ENCODE data around the gene ACTN4. TPM values are rescaled to one million over a fixed set of nuclear protein-coding genes. Genes with fewer than 3 reads are reported as not detected.

ACTN4 gene
- polyA plus RNA-seq, 1 donor, result 251 TPM

DNA sequence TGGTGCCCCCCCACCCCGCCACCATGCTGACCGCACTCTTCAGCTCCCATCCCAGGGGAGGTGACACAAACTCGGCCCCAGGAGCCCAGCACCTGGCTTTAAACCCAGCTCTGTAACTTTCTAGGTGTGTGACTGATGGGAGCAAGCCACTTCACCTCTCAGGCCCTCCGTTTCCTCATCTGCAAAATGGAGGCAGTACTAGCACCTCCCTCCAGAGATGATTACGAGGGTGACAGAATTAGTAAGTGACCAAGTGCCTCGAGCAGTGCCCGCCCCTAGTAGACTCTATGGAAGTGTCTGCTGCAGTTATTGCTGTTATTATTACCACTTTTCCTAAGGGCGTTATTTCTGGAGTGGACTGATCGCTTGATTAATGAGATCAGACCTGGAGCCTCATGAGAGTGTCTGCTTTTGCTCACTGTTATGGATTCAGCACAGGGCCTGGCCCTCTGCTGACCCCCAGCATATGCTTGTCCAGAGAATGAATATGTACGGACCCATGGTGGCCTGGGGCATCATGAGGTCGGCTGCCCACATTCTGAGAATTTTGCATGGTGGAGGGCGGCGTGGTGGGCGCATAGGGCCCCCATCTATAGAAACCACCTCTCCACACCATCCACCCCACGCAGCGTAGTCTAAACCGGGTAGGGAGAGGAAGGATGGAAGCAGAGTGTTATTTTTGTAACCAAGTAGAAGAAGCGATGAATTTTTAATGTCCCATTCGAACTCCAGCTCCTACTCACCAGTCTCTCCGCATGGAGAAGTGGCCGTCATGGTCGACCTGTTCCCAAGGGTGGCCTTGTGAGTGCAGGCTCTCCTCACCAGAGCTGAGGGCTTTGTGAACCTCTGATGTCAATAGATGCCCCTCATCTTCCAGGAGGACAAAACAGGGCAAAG, 48.6 kb downstream of the ACTN4 start:
- DNase-seq, result no peak

DNA sequence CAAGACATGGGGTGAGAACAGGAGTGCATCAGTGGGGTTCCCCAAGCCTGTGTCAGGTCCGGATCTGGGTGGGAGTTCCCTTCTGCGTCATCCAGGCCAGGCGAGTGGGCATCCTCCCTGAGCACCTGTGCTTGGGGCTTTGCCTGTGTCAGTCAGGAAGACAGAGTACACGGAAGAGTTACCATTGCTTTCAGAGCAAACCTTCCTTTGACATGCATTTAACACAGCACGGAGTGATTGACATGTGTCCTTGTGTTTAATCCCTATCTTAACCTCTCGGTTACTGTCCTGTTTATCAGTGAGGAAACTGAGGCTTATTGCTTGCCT, 49.2 kb downstream of the ACTN4 start:
- no peak for DNase-seq

DNA sequence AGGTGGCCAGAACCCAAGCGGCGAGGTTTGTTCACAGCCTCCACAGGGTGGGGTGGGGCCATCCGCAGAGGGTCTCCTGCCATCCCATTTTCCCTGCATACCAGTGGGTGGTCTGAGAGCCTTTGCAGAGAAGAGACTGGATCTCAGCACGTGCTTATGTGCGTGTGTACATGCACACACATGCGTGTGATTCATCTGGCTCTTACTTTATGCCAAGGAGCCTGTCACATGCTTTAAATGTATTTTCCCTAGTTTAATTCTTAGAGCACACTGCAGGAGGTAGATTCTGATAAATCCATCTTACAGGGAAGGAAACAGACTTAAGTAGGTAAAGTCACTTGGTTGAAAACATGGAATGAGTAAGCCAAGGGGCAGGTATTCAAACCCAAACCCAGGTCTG, 49.7 kb downstream of the ACTN4 start:
- DNase-seq, result no peak

DNA sequence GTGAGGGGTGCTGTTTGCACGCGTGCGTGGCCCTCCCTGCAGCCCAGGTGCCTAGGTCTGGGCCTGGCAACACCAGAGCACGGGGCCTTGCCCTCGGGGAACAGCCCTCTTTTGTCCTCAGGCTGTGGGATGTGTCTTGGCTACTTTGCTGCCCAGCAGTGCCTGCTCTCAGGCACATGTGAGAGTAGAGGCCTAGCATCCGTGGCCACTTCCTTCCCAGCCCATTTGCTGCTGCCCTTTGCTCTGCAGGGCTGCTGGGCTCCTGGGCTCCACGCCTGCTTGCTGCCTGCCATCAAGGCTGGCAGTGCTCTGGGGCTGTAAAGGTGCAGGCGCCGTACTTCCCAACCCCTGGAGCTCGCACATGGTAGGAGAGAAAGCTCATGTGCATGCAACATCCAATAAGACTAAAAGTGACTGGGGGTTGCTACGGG, 50.2 kb downstream of the ACTN4 start:
- DNase-seq, result no peak

DNA sequence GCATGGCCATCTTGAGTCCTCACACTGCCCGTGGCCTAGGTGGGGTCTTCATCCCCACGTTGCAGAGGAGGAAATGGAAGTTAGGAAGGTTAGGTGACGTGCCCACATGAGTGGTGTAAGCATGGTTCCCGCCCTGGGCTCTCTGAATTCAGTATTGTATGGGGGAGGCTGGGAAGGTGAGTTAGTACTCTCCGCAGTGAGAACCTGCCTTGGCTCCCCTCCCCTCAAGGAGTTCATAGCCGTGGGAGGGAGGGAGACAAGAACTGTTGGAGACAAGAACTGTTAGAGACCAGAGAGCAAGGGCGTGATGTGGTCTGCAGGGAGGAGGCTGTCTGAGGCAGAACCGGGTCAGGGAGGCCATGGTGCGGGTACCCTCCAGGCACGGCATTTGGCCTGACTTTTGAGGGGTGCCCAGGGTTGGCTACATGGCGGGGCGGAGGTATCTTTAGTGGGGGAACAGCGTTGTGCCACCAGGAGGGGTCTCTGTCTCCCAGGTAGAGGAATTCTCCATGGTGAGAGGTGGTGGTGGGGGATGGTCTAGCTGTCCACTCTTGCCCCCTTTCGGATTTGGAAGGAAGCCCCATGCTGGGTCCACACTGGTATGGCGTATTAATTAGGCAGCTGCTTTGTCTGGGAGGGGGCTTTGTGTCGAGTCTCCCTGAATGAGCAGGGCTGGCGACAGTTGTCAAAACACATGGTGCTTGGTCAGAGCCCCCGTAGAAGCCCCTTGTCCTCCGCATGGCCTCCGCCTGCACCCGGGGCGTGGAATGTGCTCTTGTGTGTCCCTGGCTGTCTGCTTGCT, 51.0 kb downstream of the ACTN4 start:
- no peak for DNase-seq

DNA sequence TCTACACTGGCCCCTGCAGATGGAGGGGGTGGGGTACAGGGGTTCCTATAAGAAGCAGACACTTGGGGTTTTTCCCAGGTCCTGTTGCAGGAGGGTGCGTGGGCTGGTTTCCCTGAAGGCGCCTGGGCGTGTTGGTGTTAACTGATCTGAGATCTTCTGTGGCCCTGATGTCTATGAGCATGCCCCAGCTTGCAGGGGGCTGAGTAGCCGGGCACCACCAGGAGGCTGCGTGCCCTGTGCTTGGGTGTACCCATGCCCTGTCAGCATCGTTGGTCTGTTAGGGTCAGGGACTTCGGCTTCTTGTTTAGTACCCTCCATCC, 51.5 kb downstream of the ACTN4 start:
- DNase-seq, result no peak

DNA sequence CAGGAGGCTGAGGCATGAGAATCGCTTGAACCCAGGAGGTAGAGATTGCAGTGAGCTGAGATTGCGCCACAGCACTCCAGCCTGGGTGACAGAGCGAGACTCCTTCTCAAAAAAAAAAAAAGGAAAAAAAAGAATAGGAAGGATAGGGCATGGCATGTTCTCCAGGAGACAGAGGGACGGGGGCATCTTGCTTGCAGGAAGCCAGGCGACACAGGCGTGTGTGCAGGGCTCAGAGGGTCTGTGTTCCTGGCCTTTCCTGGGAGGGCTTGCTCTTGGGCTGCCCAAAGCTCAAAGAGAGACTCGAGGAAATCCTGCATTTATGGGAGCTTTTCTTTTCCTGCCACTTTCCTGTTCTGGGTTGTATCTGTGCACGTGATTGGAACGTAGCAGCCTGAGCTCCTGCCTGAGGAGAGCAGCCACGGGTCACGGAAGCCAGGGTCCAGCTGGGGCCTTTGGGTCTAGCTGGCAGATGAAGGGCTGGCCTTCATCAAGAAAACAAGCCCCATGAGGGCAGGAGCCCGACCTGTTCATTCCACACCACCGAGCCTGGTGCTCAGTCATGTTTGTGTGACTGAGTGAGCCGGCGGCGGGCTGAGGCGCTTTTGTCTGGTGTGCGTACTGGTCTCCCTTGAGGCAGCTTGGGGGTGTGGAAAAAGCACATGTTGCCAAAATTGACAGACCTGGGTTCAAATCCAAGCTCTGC, 52.3 kb downstream of the ACTN4 start:
- DNase-seq, result no peak

DNA sequence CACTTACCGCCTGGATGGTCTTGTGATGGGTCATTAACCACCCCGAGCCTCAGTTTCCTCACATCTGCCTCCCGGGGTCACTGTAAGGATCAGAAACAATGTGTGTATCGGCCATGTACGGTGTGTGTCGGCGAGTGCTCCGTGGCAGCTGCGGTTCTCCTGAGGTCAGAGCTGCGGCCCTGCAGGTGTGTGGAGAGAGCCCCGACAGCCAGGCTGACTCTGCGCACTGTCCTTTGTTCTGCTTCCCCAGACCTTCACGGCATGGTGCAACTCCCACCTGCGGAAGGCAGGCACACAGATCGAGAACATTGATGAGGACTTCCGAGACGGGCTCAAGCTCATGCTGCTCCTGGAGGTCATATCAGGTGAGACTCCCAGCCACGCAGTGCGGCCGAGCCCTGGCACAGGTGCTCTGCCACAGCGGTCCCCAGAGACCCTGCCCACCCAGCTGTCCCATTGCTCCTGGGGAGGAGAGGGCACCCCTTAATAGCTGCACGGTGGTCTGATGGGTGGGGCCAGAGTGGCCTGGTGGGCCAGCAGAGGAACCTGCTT, 53.0 kb downstream of the ACTN4 start:
- no peak for DNase-seq

DNA sequence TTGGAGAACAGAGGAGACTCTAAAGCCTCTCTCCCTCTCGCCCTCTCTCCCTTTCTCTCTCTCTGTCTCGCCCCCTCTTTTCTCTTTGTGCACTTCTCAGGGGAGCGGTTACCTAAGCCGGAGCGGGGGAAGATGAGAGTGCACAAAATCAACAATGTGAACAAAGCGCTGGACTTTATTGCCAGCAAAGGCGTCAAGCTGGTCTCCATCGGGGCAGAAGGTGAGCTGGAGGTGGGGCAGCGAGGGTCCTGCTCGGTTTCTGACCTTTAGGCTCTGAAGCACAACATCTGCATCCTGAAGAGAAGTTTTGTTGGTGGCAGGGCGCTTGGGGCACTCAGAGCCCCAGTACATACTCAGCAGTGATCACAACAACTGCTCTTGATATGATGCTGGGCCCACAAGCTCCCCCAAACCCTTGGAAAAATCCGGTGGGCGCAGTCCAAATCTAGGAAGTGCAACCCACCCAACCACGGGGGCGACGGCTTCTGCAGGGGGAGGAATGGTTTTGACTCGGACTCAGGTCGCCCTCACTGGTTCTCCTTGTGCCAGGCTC, 53.5 kb downstream of the ACTN4 start:
- DNase-seq, result no peak

DNA sequence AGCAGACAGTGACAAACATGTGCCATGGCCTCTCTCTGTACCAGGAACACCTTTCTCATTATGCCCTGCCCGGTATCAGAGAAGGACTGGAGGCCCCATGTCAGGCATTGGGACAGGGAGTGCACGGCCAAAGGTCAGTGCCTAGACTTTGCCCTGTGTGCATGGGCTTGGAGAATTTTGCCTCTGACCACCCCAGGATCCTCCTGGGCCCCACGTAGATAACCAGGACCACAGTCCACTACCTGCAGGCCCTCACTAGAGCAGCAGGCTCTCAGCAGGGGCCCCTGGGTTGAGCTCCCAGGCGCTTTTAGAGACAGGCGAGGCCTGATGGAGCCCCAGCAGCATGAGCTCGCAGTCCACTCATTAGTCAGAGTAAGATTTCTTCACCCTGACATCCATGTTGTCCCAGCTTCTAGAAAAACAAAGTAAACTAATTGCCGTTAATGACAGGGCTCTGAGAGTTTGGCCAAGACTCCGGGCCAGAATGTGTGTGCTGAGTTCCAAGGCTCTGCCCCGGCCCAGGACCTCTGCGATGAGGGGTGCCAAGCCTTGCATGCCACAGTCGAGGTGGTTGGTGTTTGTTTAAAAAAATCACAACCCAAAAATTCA, 54.1 kb downstream of the ACTN4 start:
- DNase-seq, result no peak

DNA sequence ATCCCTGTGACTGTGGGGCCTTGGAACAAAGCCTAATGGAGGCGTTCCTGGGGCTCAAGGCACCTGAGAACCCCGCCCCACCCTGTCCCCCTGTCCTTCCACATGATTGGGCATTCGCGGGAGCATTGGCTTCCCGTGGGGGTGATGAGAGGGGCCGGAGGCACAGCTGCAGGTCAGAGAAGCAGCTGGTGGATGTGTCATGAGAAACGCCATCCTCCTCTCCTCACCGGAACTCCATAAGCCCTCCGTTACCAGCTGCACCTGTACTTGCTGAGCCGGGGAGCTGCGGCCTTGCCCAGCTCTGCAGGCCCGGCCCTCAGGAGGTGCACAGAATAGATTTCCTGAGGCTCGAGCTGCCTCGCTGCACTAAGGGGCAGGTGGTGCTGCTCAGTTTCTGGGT, 54.8 kb downstream of the ACTN4 start:
- DNase-seq, result no peak

DNA sequence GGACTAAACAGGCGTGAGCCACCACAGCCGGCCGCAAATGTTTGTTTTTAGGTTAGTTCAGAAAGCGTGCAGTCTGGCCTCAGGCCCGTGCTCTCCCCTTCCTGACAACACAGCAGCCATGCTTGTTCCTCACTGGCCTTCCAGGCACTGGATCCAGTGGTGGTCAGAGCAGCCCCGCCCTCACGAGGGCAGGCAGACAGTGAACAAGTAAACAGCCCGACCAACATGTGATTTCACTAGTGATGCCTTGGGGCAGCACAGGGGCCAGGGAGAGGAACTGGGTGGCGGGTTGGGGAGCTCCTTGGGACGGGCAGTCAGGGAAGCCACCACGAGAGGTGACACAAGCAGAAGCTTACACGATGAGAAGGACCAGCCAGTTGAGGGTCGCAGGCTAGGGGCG, 56.1 kb downstream of the ACTN4 start:
- no peak for DNase-seq

DNA sequence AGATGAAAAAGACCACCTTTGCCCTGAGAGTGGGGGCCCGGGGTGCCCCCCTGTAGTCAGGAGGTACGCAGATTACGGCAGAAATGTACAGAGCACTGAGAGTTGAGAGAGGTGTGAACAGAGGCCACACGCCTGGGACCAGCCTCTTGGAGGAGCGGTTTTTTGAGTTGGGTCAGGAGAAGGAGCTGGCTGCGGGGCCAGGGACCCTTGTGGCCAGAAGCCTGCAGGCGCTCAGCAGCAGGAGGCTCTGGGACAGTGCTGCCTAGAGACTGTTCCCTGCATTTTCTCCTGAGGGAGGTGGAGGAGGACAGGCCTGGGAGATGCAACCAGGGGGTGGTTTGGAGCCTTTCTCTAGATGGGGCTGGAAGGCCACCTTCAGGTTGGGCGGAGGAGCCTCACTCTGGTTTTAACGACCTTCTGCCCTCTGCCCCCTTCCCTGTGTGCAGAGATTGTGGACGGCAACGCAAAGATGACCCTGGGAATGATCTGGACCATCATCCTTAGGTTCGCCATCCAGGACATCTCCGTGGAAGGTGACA, 57.1 kb downstream of the ACTN4 start:
- DNase-seq, result no peak

DNA sequence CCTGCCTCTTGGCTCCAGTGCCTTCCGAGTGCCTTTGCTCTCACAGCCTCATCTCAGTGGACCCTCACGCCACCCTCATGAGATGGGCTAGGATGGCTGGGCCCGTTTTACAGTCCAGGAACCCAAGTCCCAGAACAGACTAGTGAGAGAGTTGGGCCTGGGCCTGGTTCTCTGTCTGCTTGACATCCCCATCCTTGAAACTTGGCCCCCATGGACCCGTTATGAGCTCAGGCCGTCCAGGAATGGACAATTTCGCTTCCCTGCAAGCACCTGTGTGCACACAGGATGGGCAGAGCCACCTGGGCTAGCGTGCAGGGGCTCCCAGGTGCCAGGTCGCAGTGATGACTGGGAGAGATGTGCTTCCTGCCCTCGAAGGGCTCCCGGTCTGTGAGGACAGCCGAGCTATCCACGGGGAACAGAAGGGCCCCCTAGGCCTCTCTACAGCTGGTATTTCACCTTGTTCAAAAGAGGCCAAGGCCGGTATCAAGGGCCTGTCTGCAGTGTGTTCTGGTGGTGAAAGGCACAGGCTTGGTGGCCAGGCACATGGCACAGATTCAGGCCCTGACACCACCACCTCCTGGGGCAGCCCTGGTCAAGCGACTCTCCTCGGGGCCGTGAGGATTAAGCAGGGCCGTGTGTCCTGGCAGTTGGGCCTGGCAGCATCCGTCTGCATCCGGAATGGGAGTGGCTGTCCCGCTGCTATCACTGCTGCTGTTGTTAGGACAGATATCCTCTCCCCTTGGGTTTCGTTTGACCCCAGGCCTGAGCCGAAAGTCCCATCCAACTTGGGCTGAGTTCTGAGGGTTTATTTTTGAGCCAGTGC, 58.0 kb downstream of the ACTN4 start:
- DNase-seq, result no peak

DNA sequence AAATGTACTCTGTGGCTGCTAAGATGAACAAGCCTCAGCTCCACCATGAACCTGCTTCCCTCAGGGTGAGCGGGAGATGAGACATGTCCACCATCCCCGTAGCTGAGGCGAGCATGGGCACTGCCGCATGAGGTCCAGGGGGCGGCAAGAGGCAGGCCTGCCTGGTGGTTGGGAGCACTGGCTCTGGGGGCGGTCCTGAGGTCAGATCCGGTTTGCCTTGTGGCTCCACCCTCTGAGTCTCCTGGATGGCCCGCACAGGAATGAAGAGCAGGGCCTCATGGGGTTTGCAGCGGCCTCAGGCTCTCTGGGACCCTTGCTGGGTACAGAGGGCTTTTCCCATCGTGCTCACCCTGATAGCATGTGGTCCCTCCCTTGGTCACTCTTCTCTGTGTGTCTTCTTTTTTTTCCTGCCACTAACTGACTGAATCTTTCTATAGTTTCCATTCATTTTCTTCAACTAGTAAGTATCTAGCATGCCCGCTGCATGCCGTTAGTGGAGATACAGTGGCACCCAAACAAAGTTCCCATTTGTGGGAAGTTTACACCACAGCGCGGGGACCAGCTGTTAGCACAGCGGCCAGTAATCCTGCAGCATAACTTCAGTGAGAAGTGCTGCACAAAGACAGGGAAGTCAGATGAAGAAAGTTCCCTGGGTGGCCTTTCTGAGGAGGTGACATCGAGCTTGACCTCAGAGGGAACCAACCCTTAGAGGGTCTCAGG, 59.5 kb downstream of the ACTN4 start:
- no peak for DNase-seq

DNA sequence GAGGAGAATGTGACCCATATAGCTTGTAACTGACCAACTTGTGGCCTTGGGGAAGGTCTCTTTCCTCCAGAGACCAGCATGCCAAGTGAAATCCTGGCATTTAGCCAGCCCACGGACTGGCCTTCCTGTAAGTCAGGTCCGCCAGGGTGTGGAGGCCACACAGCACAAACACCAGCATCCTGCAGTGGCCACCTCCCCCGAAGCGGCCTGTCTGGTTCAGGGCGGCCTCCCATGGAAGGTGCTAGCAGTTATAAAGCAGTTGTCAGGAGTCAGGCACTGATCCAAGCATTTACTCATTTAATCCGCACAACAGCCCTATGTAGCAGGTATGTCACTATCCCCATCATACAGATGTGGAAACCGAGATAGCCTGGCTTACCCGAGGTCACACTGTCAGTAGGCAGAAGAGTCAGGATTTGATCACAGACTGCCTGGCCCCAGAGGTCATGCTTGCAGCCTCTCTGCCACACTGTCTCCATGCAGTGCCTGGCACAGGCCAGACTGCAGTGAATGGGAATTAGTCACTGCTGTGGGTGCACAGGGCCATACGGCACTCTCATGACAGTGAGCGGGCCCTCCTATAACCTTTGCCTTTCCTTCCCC, 60.2 kb downstream of the ACTN4 start:
- DNase-seq, result no peak

DNA sequence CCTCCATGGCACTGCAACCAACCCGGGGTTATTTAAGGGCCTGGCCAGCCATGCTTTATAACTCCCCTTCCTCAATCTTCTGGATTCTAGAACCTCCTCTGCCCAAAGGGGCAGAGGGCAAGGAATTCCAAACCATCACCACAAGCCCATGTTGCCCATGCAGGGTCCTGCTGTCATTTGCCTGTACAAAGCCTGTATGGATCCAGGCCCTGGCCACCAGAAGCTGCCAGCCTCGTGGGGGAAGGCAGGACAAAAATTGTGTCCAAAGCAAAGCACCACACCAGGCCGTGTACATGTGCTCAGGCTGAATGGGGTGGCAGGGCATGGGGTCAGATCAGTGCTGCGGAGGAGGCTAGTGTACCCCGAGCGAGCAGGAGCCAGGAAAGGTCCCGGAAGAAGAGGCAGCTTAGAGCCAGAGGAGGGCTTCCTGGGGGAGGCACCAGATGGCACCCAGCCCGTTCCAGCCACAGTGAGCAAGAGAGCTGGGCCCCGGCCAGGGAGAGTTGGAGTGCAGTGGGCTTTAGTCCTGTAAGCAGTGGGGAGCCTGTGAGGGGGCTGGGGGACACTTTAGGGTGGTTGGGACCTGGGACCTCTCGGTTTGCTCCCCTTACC, 61.1 kb downstream of the ACTN4 start:
- DNase-seq, result no peak

DNA sequence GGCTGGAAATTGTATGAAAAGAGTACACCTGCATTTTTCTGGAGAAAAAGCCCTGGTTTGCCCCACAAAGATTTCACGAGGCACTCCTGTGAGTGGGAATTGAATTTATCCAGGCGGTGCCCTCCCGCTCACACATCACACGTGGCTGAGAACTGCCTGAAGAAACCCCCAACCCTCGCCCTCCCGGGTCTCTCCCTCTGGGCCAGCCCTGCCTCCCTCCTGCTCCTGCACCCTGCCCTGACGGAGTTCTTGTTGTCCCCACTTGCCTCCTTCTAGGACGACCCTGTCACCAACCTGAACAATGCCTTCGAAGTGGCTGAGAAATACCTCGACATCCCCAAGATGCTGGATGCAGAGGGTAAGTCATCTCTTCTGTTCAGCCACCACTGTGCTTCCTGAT, 61.7 kb downstream of the ACTN4 start:
- DNase-seq, result no peak

DNA sequence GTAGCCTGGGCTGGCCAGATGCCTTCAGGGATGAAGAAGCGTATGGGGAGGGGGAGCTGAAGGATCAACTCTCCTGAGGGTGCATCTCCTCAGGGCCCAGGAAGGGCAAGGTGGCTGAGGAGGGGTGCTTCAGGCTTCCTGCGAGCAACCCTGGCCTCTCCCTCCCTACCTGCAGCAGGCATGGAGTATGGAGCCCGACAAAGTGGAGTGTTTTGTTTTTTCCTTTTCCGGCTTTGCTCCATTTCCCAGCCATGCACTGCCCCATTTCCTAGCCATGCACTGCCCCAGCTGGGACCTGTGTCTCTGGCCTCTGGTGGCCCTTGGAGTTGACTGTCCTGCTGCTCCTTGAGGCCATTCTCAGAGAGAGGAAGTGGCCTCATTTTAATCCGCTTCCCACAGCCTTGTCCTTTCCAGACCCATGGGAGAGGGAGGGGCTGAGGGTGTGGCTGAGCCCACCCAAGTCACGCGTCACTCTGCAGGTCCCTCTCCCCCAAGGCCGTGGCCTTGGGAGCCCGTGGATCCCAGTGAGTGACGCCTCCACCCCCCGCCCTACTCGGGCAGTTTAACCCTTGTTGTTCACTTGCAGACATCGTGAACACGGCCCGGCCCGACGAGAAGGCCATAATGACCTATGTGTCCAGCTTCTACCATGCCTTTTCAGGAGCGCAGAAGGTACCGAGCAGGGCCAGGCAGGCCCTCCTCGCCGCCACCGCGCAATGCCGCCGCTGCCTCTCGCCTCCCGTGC, 62.4 kb downstream of the ACTN4 start:
- no peak for DNase-seq

All from hindlimb muscle (tissue), 1 donor.